ENCODE data around the gene SLC36A3. TPM values are rescaled to one million over a fixed set of nuclear protein-coding genes. Genes with fewer than 3 reads are reported as not detected.

The SLC36A3 gene
- total RNA-seq, 6 donors from 2014 or later = not detected

DNA sequence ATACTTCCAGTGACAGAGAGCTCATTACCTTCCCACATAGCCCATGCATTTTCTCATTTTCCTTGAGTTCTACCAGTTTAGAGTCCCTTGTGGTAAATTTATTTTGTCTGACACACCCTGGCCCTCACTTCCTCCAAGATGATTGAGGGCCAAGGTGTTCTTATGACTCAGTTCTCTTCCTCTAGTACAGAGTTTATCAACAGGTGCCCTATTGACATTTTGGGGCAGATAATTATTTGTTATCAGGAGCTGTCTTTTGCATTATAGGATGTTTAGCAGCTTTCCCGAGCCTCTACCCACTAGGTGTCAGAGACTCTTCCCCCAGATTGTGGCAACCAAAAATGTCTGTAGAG is 7.1 kb downstream of the SLC36A3 start:
- no peaks in the 10 kb centered on the region for H3K36me3 ChIP-seq
- no peak for TF ChIP-seq POLR2AphosphoS5 (IDR thresholded peaks at IDR 0.05)
- TF ChIP-seq, protein P1, sequence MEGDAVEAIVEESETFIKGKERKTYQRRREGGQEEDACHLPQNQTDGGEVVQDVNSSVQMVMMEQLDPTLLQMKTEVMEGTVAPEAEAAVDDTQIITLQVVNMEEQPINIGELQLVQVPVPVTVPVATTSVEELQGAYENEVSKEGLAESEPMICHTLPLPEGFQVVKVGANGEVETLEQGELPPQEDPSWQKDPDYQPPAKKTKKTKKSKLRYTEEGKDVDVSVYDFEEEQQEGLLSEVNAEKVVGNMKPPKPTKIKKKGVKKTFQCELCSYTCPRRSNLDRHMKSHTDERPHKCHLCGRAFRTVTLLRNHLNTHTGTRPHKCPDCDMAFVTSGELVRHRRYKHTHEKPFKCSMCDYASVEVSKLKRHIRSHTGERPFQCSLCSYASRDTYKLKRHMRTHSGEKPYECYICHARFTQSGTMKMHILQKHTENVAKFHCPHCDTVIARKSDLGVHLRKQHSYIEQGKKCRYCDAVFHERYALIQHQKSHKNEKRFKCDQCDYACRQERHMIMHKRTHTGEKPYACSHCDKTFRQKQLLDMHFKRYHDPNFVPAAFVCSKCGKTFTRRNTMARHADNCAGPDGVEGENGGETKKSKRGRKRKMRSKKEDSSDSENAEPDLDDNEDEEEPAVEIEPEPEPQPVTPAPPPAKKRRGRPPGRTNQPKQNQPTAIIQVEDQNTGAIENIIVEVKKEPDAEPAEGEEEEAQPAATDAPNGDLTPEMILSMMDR (IDR thresholded peaks at IDR 0.05) = no peak
- TF ChIP-seq EP300 (IDR thresholded peaks at IDR 0.05) = no peak
- TF ChIP-seq POLR2A (IDR thresholded peaks at IDR 0.05) = no peak
- no peak overlapping the region for H3K4me3 ChIP-seq
- ATAC-seq (ENCODE audit: low FRiP score in 2 of 2) (no peak), DNase-seq (no peak)
- no peaks in the 10 kb centered on the region for H3K27me3 ChIP-seq
- WGBS, 2 donors = 71 to 85% methylated on average over 1 of the region's 1 CpG
- peaks cover 0 to 11% (median 0%) of the 10 kb centered on the region in 4 donors for H3K4me1 ChIP-seq
- H3K9me3 ChIP-seq = no peaks in the 10 kb centered on the region
- no peak overlapping the region for H3K27ac ChIP-seq

DNA sequence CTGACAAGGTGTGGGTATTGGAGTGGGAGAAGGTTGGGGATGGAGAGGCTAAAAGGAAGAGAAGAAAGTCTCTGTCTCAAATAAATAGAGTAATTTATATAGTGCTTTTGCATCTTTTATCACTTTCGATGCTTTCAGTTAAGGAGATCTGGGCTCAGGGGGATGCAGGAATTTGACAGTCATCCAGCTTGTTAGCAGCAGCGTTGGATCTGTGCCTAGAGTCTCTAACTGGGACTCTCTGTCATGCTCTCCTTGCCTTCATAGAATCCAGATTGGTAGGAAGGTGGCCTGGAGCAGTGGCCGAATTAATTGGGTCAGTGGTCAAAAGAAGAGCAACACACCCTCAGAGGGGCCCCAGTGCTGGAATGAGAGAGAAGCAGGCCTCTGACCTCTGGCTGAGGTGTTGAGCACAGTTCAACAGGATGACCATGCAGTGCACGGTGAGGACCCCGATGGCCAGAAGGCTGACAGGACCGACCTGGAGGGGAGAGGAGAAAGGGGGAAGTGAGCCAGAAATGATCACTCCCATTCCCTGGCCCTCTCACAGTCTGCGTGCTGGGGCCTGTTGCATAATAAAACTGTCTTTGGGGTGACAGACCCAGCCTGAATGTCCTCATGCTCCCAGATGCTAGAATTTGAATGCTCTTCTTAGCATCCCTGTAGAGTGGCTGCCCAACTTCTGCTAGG is 7.6 kb downstream of the SLC36A3 start:
- TF ChIP-seq, protein P1 (IDR thresholded peaks at IDR 0.05) = no peak
- TF ChIP-seq POLR2AphosphoS5 (IDR thresholded peaks at IDR 0.05) = no peak
- no peak for TF ChIP-seq POLR2A (IDR thresholded peaks at IDR 0.05)
- no peak for TF ChIP-seq EP300 (IDR thresholded peaks at IDR 0.05)
- ATAC-seq (ENCODE audit: low FRiP score in 2 of 2) = peak in 1 of 2 donors; percentile 28
- 49 to 53% methylated on average over 7 of the region's 7 CpGs for WGBS, 2 donors
- Histone ChIP-seq H3K4me1 (peaks cover 0 to 11% (median 0%) of the 10 kb centered on the region in 4 donors), H3K27ac (peak overlapping the region in 2 of 4 donors; percentile 8 to 21), H3K4me3 (no peak overlapping the region), H3K36me3 (no peaks in the 10 kb centered on the region), H3K27me3 (no peaks in the 10 kb centered on the region), H3K9me3 (no peaks in the 10 kb centered on the region)
- DNase-seq = no peak

GRCh38 chr5:151295138-151295537 is 8.4 kb downstream of the SLC36A3 start:
- Histone ChIP-seq H3K36me3 (no peaks in the 10 kb centered on the region), H3K4me1 (peaks cover 0 to 11% (median 0%) of the 10 kb centered on the region in 4 donors), H3K27ac (no peak overlapping the region), H3K27me3 (no peaks in the 10 kb centered on the region), H3K4me3 (no peak overlapping the region), H3K9me3 (no peaks in the 10 kb centered on the region)
- DNase-seq (peak in 1 of 2 donors; percentile 62), ATAC-seq (ENCODE audit: low FRiP score in 2 of 2) (no peak)
- no peak for TF ChIP-seq POLR2AphosphoS5 (IDR thresholded peaks at IDR 0.05)
- peak in 1 of 4 donors; percentile 81 for TF ChIP-seq EP300 (IDR thresholded peaks at IDR 0.05)
- TF ChIP-seq, protein P1 (IDR thresholded peaks at IDR 0.05) = no peak
- TF ChIP-seq POLR2A (IDR thresholded peaks at IDR 0.05) = peak in 1 of 4 donors; percentile 8
- 57 to 68% methylated on average over 5 of the region's 5 CpGs for WGBS, 2 donors

GRCh38 chr5:151293624-151294023 is 9.9 kb downstream of the SLC36A3 start:
- no peaks in the 10 kb centered on the region for H3K9me3 ChIP-seq
- WGBS, 2 donors = 35 to 47% methylated on average over 4 of the region's 4 CpGs
- TF ChIP-seq POLR2AphosphoS5 (IDR thresholded peaks at IDR 0.05) (no peak), POLR2A (IDR thresholded peaks at IDR 0.05) (no peak), EP300 (IDR thresholded peaks at IDR 0.05) (no peak)
- TF ChIP-seq, protein P1 (IDR thresholded peaks at IDR 0.05) = no peak

DNA sequence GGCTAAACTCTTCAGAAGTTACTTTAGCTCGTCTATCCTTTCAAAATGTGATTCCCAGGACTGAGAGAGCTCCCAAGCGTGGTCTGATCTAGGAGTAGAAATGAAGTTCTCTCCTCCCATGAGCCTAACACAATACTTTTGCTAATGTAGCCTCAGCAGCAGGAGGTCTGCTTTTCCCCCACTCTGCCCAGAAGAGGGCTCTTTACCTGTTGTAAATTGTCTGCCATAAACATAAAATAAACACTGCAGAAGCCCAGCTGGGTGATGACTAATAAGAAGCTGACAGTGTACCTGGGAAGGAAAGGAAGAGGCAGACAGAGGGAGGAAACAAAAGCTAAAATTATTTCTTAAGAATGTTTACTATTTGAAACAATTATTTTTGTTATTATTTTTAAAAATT is 15.4 kb downstream of the SLC36A3 start:
- Histone ChIP-seq H3K36me3 (no peaks in the 10 kb centered on the region), H3K4me3 (no peak overlapping the region), H3K27ac (no peak overlapping the region), H3K4me1 (no peaks in the 10 kb centered on the region), H3K27me3 (no peaks in the 10 kb centered on the region), H3K9me3 (no peaks in the 10 kb centered on the region)
- 48 to 67% methylated on average over 2 of the region's 2 CpGs for WGBS, 2 donors
- no peak for ATAC-seq (ENCODE audit: low FRiP score in 2 of 2)
- TF ChIP-seq EP300 (IDR thresholded peaks at IDR 0.05) (no peak), POLR2AphosphoS5 (IDR thresholded peaks at IDR 0.05) (no peak), POLR2A (IDR thresholded peaks at IDR 0.05) (no peak)
- TF ChIP-seq, protein P1 (IDR thresholded peaks at IDR 0.05) = no peak
- no peak for DNase-seq

More at GRCh38 chr5:151293624-151294023, 9.9 kb downstream of the SLC36A3 start:
- no peaks in the 10 kb centered on the region for H3K27me3 ChIP-seq
- no peak for ATAC-seq (ENCODE audit: low FRiP score in 2 of 2)
- no peak for DNase-seq
- H3K4me3 ChIP-seq = no peak overlapping the region
- H3K27ac ChIP-seq = no peak overlapping the region
- peaks cover 0 to 11% (median 0%) of the 10 kb centered on the region in 4 donors for H3K4me1 ChIP-seq
- H3K36me3 ChIP-seq = no peaks in the 10 kb centered on the region

Measured in upper lobe of left lung (tissue), 6 donors.